HCT116 (cell line): ENCODE results near the gene CASP9. TPM values are rescaled to one million over a fixed set of nuclear protein-coding genes. Genes with fewer than 3 reads are reported as not detected.

Source experiments
- ATAC-seq: fragments of 200-7000 bp; cut with Tn5 transposase; 2 replicates; pipeline ENCODE4 v1.9.1; 2020; ENCODE audit warnings: mild to moderate bottlenecking, moderate library complexity
- BruUV-seq: library from RNA; stranded (reverse); fragments of 400-500 nt; replicated peaks from 2 replicates; lab custom pipeline; 2021; lab: Mats Ljungman, UMichigan
- CTCF ChIA-PET: fragments of 300-600 bp; sonication (Branson Sonifier 250); formaldehyde crosslinking; loops from one replicate; lab custom pipeline; 2021; ENCODE audit warnings: antibody characterized with exemption; lab: Charles Lee
- POLR2A ChIA-PET: fragments of 300-600, 350-600 bp; sonication (Branson Sonifier 250); formaldehyde crosslinking; loops from one replicate; lab custom pipeline; 2021; ENCODE audit warnings: antibody characterized with exemption; lab: Charles Lee
- RAD21 ChIA-PET, 2 experiments: fragments of 300-600 bp; sonication (Branson Sonifier 250); formaldehyde crosslinking; loops; one replicate each; lab custom pipeline; 2023; ENCODE audit warnings: low total read pairs in 2 of 2; ENCODE audit not compliant: uncharacterized antibody in 2 of 2, unreplicated experiment in 2 of 2, low non-redundant PET in 1 of 2; lab: Charles Lee
- DNase-seq: peaks from one replicate; pipeline ENCODE4 v3.0.0-alpha.2; 2010; ENCODE audit warnings: low read depth, low spot score
- H2AFZ ChIP-seq: fragments of 200-600 bp; shearing (Covaris generic), sonication (generic); 2 replicates; pipeline ENCODE4 v1.6.1; 2017; ENCODE audit warnings: low read depth, mixed run types, mixed read lengths, antibody characterized with exemption, low read length; ENCODE audit not compliant: poor library complexity, severe bottlenecking
- H3K27ac ChIP-seq: 2 replicates; pipeline ENCODE4 v1.5.1; 2012; ENCODE audit warnings: low read depth, low read length
- H3K27me3 ChIP-seq: fragments of 200-600 bp; sonication (generic); 2 replicates; pipeline ENCODE4 v1.6.1; 2016; ENCODE audit warnings: mixed run types, low read length, mixed read lengths; ENCODE audit not compliant: insufficient read depth
- H3K36me3 ChIP-seq, 2 experiments: fragments of 200-500 bp in 1 of 2; fragments of 200-600 bp in 1 of 2; sonication (Bioruptor generic) in 1 of 2; sonication (generic) in 1 of 2; 2 replicates each; pipeline versions ENCODE4 v1.5.1 to v1.6.1; 2014 to 2016; ENCODE audit warnings: low read length in 2 of 2, inconsistent platforms in 1 of 2, mixed read lengths in 1 of 2, mixed run types in 1 of 2; ENCODE audit not compliant: insufficient read depth in 2 of 2, control insufficient read depth in 1 of 2
- H3K4me1 ChIP-seq, 2 experiments: fragments of 200-600 bp in 1 of 2; sonication (generic) in 1 of 2; 2 replicates each; pipeline versions ENCODE4 v1.5.1 to v1.6.1; 2012 to 2017; ENCODE audit warnings: low read length in 2 of 2, inconsistent platforms in 1 of 2, mild to moderate bottlenecking in 1 of 2, mixed read lengths in 1 of 2, mixed run types in 1 of 2, moderate library complexity in 1 of 2; ENCODE audit not compliant: insufficient read depth in 2 of 2, control insufficient read depth in 1 of 2
- H3K4me2 ChIP-seq: fragments of 200-600 bp; sonication (generic); 2 replicates; pipeline ENCODE4 v1.6.1; 2017; ENCODE audit warnings: mixed run types, low read length, mixed read lengths
- H3K4me3 ChIP-seq, 2 experiments: fragments of 200-600 bp in 1 of 2; sonication (generic) in 1 of 2; replicated peaks in 1 of 2; 2 replicates each; pipeline ENCODE4 v1.5.1; 2011 to 2016; ENCODE audit warnings: low read length in 2 of 2, control low read depth in 1 of 2, low read depth in 1 of 2, mild to moderate bottlenecking in 1 of 2, mixed read lengths in 1 of 2, mixed run types in 1 of 2
- H3K79me2 ChIP-seq: fragments of 200-600 bp; sonication (generic); 2 replicates; pipeline ENCODE4 v1.6.1; 2017; ENCODE audit warnings: mild to moderate bottlenecking, mixed run types, low read length, moderate library complexity, mixed read lengths; ENCODE audit not compliant: insufficient read depth
- H3K9ac ChIP-seq: fragments of 200-600 bp; sonication (generic); 2 replicates; pipeline ENCODE4 v1.6.1; 2016; ENCODE audit warnings: low read length, mixed read lengths
- H3K9me2 ChIP-seq: fragments of 200-600 bp; sonication (generic), shearing (Covaris generic); 2 replicates; pipeline ENCODE4 v1.6.1; 2017; ENCODE audit warnings: mixed run types, mild to moderate bottlenecking, moderate library complexity; ENCODE audit not compliant: insufficient read depth
- H3K9me3 ChIP-seq, 2 experiments: fragments of 200-500 bp in 1 of 2; fragments of 200-600 bp in 1 of 2; sonication (Bioruptor generic) in 1 of 2; sonication (generic) in 1 of 2; 2 replicates each; pipeline ENCODE4 v1.6.1; 2014 to 2017; ENCODE audit warnings: low read length in 2 of 2, mixed read lengths in 2 of 2, inconsistent platforms in 1 of 2, low read depth in 1 of 2, mild to moderate bottlenecking in 1 of 2, mixed run types in 1 of 2, moderate library complexity in 1 of 2; ENCODE audit not compliant: control insufficient read depth in 1 of 2, insufficient read depth in 1 of 2
- H4K20me1 ChIP-seq: fragments of 200-600 bp; sonication (generic), shearing (Covaris generic); 2 replicates; pipeline ENCODE4 v1.6.1; 2017; ENCODE audit warnings: mixed run types, mild to moderate bottlenecking, moderate library complexity; ENCODE audit not compliant: insufficient read depth
- CBX3 ChIP-seq: IDR thresholded peaks from 2 replicates; pipeline ENCODE4 v1.6.1; 2012; ENCODE audit warnings: low read depth
- CEBPB ChIP-seq: IDR thresholded peaks from 2 replicates; pipeline ENCODE4 v1.6.1; 2012; ENCODE audit warnings: low read depth
- CTCF ChIP-seq, 3 experiments: fragments of 200-600 bp in 1 of 3; sonication (generic) in 1 of 3; IDR thresholded peaks in 2 of 3; conservative IDR thresholded peaks in 1 of 3; 2 replicates each; pipeline ENCODE4 v1.5.1; 2012 to 2017; ENCODE audit warnings: low read depth in 2 of 3, low read length in 2 of 3, antibody characterized with exemption in 1 of 3, borderline replicate concordance in 1 of 3, control low read depth in 1 of 3, mild to moderate bottlenecking in 1 of 3, mixed read lengths in 1 of 3, mixed run types in 1 of 3, moderate library complexity in 1 of 3; ENCODE audit not compliant: insufficient read depth in 1 of 3
- ELF1 ChIP-seq: IDR thresholded peaks from 2 replicates; pipeline ENCODE4 v1.6.1; 2012; ENCODE audit warnings: low read depth, borderline replicate concordance
- EZH2 ChIP-seq: fragments of 200-600 bp; sonication (generic); IDR thresholded peaks from 2 replicates; pipeline ENCODE4 v1.6.1; 2017; ENCODE audit warnings: antibody characterized with exemption, mixed run types
- EZH2phosphoT487 ChIP-seq: fragments of 200-600 bp; IDR thresholded peaks from 2 replicates; pipeline ENCODE4 v1.6.1; 2018; ENCODE audit warnings: antibody characterized with exemption, borderline replicate concordance
- FOSL1 ChIP-seq: IDR thresholded peaks from 2 replicates; pipeline ENCODE4 v1.6.1; 2012; ENCODE audit warnings: low read depth
- JUND ChIP-seq: IDR thresholded peaks from 2 replicates; pipeline ENCODE4 v1.6.1; 2012
- POLR2A ChIP-seq: IDR thresholded peaks from 2 replicates; pipeline ENCODE4 v1.7.0; 2011; ENCODE audit warnings: borderline replicate concordance; ENCODE audit not compliant: insufficient read depth, insufficient read length; ENCODE audit errors: extremely low read depth
- POLR2AphosphoS5 ChIP-seq: IDR thresholded peaks from 2 replicates; pipeline ENCODE4 v1.6.1; 2011; ENCODE audit warnings: mild to moderate bottlenecking, low read depth, low read length, moderate library complexity
- REST ChIP-seq: IDR thresholded peaks from 2 replicates; pipeline ENCODE4 v1.6.1; 2012; ENCODE audit warnings: low read depth
- SIN3A ChIP-seq: IDR thresholded peaks from 2 replicates; pipeline ENCODE4 v1.6.1; 2012; ENCODE audit warnings: low read depth
- TCF7L2 ChIP-seq: IDR thresholded peaks from 2 replicates; pipeline ENCODE4 v1.7.0; 2011; ENCODE audit warnings: borderline replicate concordance, inconsistent platforms; ENCODE audit not compliant: insufficient read depth, insufficient read length; ENCODE audit errors: extremely low read depth
- YY1 ChIP-seq: IDR thresholded peaks from 2 replicates; pipeline ENCODE4 v1.6.1; 2011; ENCODE audit warnings: low read length, low read depth, moderate library complexity, mild to moderate bottlenecking; ENCODE audit not compliant: insufficient replicate concordance; ENCODE audit errors: extremely low read depth
- ZFX ChIP-seq: fragments of 450-650 bp; IDR thresholded peaks from 2 replicates; pipeline ENCODE4 v1.6.1; 2017
- ZNF274 ChIP-seq: fragments of 200-500 bp; sonication (Bioruptor generic); IDR thresholded peaks from 2 replicates; pipeline ENCODE4 v1.6.1; 2014; ENCODE audit warnings: mild to moderate bottlenecking, low read depth, low read length, inconsistent platforms
- intact Hi-C: fragments of 100-400 bp; cut with micrococcal nuclease; formaldehyde crosslinking; loops from 2 replicates; pipeline ENCODE4 v1.10.0; 2022
- total RNA-seq: library from RNA; stranded (reverse); gene quantifications from one replicate; pipeline ENCODE4 v1.2.1, GENCODE V29; 2021; ENCODE audit not compliant: unreplicated experiment
- TF ChIP-seq, protein P1 (sequence below): IDR thresholded peaks from 2 replicates; pipeline ENCODE4 v1.6.1; 2012
- TF ChIP-seq, protein P2 (sequence below): IDR thresholded peaks from 2 replicates; pipeline ENCODE4 v1.6.1; 2012

The CASP9 gene
- total RNA-seq, 1 experiment from 2014 or later, result 10.6 TPM

GRCh38 chr1:15510611-15511405 is 13.2 kb downstream of the CASP9 start:
- no peaks in the 10 kb centered on the region for H3K9me3 ChIP-seq
- ChIA-PET CTCF (no interaction called here), RAD21 (no interaction called here), POLR2A (no interaction called here)
- H3K4me3 ChIP-seq, result no peak overlapping the region
- peaks cover 0 to 2% of the 10 kb centered on the region in 2 experiments; a peak in 1 of 4 replicates for H3K36me3 ChIP-seq
- no TSS peak for BruUV-seq
- no peaks in the 10 kb centered on the region for H3K4me1 ChIP-seq
- intact Hi-C loops, result no loop called here
- no peak overlapping the region for H3K9ac ChIP-seq
- TF ChIP-seq CBX3 (no peak), POLR2A (no peak), POLR2AphosphoS5 (no peak), FOSL1 (no peak), REST (no peak), ZFX (no peak), CEBPB (no peak), ELF1 (no peak), SIN3A (no peak), YY1 (no peak), ZNF274 (no peak), TCF7L2 (no peak), EZH2phosphoT487 (no peak), CTCF (IDR thresholded peaks at IDR 0.05 in 2 of 3, conservative IDR thresholded peaks at IDR 0.05 in 1 of 3; ENCODE audit: borderline replicate concordance in 1 of 3, insufficient read depth in 1 of 3, low read depth in 2 of 3, low read length in 2 of 3) (no peak), EZH2 (no peak), JUND (no peak)
- TF ChIP-seq, protein P1, sequence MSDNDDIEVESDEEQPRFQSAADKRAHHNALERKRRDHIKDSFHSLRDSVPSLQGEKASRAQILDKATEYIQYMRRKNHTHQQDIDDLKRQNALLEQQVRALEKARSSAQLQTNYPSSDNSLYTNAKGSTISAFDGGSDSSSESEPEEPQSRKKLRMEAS, result no peak
- TF ChIP-seq, protein P2, sequence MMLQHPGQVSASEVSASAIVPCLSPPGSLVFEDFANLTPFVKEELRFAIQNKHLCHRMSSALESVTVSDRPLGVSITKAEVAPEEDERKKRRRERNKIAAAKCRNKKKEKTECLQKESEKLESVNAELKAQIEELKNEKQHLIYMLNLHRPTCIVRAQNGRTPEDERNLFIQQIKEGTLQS, result no peak
- H3K27me3 ChIP-seq, result no peaks in the 10 kb centered on the region
- H3K4me2 ChIP-seq, result no peak overlapping the region
- no peak for DNase-seq
- no peak overlapping the region for H2AFZ ChIP-seq
- no peaks in the 10 kb centered on the region for H3K79me2 ChIP-seq
- no peak overlapping the region for H3K27ac ChIP-seq
- no peaks in the 10 kb centered on the region for H4K20me1 ChIP-seq
- H3K9me2 ChIP-seq, result no peaks in the 10 kb centered on the region
- no peak for ATAC-seq
